ENCODE measurements around the gene ST3GAL4.

DNA sequence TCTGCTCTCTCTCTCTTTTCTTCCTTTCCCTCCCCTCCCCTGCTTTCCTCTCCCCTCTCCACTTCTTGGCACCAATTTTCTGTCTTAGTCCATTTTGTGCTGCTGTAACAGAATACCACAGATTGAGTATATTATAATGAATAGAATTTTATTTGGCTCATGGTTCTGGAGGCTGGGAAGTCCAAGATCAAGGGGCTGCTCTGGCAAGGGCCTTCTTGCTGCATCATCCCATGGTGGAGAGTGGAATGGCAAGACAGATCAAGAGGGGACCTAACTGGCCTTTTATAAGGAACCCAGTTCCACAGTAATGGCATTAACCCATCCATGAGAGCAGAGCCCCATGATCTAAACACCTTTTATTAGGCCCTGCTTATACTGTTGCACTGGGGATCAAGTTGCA, 44.5 kb downstream of the ST3GAL4 start:
- no peak for TF ChIP-seq RAD21 (IDR thresholded peaks at IDR 0.05; ENCODE audit: low read length)
- TF ChIP-seq, protein P1, sequence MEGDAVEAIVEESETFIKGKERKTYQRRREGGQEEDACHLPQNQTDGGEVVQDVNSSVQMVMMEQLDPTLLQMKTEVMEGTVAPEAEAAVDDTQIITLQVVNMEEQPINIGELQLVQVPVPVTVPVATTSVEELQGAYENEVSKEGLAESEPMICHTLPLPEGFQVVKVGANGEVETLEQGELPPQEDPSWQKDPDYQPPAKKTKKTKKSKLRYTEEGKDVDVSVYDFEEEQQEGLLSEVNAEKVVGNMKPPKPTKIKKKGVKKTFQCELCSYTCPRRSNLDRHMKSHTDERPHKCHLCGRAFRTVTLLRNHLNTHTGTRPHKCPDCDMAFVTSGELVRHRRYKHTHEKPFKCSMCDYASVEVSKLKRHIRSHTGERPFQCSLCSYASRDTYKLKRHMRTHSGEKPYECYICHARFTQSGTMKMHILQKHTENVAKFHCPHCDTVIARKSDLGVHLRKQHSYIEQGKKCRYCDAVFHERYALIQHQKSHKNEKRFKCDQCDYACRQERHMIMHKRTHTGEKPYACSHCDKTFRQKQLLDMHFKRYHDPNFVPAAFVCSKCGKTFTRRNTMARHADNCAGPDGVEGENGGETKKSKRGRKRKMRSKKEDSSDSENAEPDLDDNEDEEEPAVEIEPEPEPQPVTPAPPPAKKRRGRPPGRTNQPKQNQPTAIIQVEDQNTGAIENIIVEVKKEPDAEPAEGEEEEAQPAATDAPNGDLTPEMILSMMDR (IDR thresholded peaks at IDR 0.05) = no peak
- TF ChIP-seq, protein P2, sequence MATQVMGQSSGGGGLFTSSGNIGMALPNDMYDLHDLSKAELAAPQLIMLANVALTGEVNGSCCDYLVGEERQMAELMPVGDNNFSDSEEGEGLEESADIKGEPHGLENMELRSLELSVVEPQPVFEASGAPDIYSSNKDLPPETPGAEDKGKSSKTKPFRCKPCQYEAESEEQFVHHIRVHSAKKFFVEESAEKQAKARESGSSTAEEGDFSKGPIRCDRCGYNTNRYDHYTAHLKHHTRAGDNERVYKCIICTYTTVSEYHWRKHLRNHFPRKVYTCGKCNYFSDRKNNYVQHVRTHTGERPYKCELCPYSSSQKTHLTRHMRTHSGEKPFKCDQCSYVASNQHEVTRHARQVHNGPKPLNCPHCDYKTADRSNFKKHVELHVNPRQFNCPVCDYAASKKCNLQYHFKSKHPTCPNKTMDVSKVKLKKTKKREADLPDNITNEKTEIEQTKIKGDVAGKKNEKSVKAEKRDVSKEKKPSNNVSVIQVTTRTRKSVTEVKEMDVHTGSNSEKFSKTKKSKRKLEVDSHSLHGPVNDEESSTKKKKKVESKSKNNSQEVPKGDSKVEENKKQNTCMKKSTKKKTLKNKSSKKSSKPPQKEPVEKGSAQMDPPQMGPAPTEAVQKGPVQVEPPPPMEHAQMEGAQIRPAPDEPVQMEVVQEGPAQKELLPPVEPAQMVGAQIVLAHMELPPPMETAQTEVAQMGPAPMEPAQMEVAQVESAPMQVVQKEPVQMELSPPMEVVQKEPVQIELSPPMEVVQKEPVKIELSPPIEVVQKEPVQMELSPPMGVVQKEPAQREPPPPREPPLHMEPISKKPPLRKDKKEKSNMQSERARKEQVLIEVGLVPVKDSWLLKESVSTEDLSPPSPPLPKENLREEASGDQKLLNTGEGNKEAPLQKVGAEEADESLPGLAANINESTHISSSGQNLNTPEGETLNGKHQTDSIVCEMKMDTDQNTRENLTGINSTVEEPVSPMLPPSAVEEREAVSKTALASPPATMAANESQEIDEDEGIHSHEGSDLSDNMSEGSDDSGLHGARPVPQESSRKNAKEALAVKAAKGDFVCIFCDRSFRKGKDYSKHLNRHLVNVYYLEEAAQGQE (IDR thresholded peaks at IDR 0.05; ENCODE audit: low read depth, low read length) = no peak
- TF ChIP-seq SMC3 (IDR thresholded peaks at IDR 0.05; ENCODE audit: low read depth, low read length) = no peak
- TF ChIP-seq, protein P3, sequence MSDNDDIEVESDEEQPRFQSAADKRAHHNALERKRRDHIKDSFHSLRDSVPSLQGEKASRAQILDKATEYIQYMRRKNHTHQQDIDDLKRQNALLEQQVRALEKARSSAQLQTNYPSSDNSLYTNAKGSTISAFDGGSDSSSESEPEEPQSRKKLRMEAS (IDR thresholded peaks at IDR 0.05; ENCODE audit: low read depth) = no peak
- no peak for TF ChIP-seq MEF2A (IDR thresholded peaks at IDR 0.05; ENCODE audit: borderline replicate concordance, low read depth)
- TF ChIP-seq, protein P4, sequence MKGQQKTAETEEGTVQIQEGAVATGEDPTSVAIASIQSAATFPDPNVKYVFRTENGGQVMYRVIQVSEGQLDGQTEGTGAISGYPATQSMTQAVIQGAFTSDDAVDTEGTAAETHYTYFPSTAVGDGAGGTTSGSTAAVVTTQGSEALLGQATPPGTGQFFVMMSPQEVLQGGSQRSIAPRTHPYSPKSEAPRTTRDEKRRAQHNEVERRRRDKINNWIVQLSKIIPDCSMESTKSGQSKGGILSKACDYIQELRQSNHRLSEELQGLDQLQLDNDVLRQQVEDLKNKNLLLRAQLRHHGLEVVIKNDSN (IDR thresholded peaks at IDR 0.05; ENCODE audit: borderline replicate concordance, low read depth) = no peak
- no peak for TF ChIP-seq POLR2AphosphoS5 (IDR thresholded peaks at IDR 0.05; ENCODE audit: low read depth, low read length)
- TF ChIP-seq SIN3A (IDR thresholded peaks at IDR 0.05; ENCODE audit: borderline replicate concordance, low read depth, low read length) = no peak
- no peak for TF ChIP-seq EZH2phosphoT487 (IDR thresholded peaks at IDR 0.05; ENCODE audit: borderline replicate concordance, low read depth)
- no peak for TF ChIP-seq YY1 (IDR thresholded peaks at IDR 0.05; ENCODE audit: low read depth)
- TF ChIP-seq, protein P5, sequence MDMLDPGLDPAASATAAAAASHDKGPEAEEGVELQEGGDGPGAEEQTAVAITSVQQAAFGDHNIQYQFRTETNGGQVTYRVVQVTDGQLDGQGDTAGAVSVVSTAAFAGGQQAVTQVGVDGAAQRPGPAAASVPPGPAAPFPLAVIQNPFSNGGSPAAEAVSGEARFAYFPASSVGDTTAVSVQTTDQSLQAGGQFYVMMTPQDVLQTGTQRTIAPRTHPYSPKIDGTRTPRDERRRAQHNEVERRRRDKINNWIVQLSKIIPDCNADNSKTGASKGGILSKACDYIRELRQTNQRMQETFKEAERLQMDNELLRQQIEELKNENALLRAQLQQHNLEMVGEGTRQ (IDR thresholded peaks at IDR 0.05; ENCODE audit: borderline replicate concordance, low read depth, low read length) = no peak
- TF ChIP-seq, protein P6, sequence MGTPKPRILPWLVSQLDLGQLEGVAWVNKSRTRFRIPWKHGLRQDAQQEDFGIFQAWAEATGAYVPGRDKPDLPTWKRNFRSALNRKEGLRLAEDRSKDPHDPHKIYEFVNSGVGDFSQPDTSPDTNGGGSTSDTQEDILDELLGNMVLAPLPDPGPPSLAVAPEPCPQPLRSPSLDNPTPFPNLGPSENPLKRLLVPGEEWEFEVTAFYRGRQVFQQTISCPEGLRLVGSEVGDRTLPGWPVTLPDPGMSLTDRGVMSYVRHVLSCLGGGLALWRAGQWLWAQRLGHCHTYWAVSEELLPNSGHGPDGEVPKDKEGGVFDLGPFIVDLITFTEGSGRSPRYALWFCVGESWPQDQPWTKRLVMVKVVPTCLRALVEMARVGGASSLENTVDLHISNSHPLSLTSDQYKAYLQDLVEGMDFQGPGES (IDR thresholded peaks at IDR 0.05; ENCODE audit: low read depth, low read length) = no peak
